SK-N-SH (cell line): ENCODE results near the gene PWWP2B. TPM values are rescaled to one million over a fixed set of nuclear protein-coding genes. Genes with fewer than 3 reads are reported as not detected.

ENCODE experiments used
- CTCF ChIA-PET: fragments of 300-600, 350-600 bp; formaldehyde crosslinking; extraction: SDS; loops from one replicate; lab custom pipeline; 2021; lab: Yijun Ruan, JAX
- POLR2A ChIA-PET: fragments of 350-600 bp; sonication (Branson Sonifier 250); formaldehyde crosslinking; extraction: SDS; loops from one replicate; lab custom pipeline; 2020; ENCODE audit warnings: antibody characterized with exemption, inconsistent platforms; lab: Yijun Ruan, JAX
- DNase-seq: peaks from one replicate; pipeline ENCODE4 v3.0.0; 2012
- H2AFZ ChIP-seq: fragments of 200-600 bp; sonication (generic); 2 replicates; pipeline ENCODE4 v1.8.1; 2016; ENCODE audit warnings: antibody characterized with exemption, mild to moderate bottlenecking, low read depth
- H3F3A ChIP-seq: fragments of 200-600 bp; sonication (generic); replicated peaks from 2 replicates; pipeline ENCODE3; 2016; ENCODE audit warnings: antibody characterized with exemption, mild to moderate bottlenecking; ENCODE audit not compliant: insufficient read depth
- H3K27ac ChIP-seq, 2 experiments: fragments of 200-500 bp in 1 of 2; fragments of 200-600 bp in 1 of 2; sonication (Bioruptor generic) in 1 of 2; sonication (generic), shearing (Covaris generic) in 1 of 2; 2 replicates each; pipeline versions ENCODE4 v1.5.1 to v1.6.1; 2014 to 2016; ENCODE audit warnings: low read depth in 2 of 2, inconsistent platforms in 1 of 2, low read length in 1 of 2, mild to moderate bottlenecking in 1 of 2, mixed read lengths in 1 of 2
- H3K27me3 ChIP-seq: fragments of 200-600 bp; sonication (generic), shearing (Covaris generic); 2 replicates; pipeline ENCODE4 v1.6.1; 2016; ENCODE audit warnings: mixed run types; ENCODE audit not compliant: insufficient read depth
- H3K36me3 ChIP-seq, 2 experiments: fragments of 200-500 bp in 1 of 2; fragments of 200-600 bp in 1 of 2; sonication (Bioruptor generic) in 1 of 2; sonication (generic) in 1 of 2; replicated peaks in 1 of 2; 2 replicates each; pipeline versions ENCODE3 to v1.5.1; 2014 to 2016; ENCODE audit warnings: low read length in 1 of 2, mild to moderate bottlenecking in 1 of 2; ENCODE audit not compliant: insufficient read depth in 2 of 2, control insufficient read depth in 1 of 2
- H3K4me1 ChIP-seq, 2 experiments: fragments of 200-500 bp in 1 of 2; fragments of 200-600 bp in 1 of 2; sonication (Bioruptor generic) in 1 of 2; sonication (generic), shearing (Covaris generic) in 1 of 2; 2 replicates each; pipeline versions ENCODE4 v1.5.1 to v1.6.1; 2014 to 2016; ENCODE audit warnings: low read depth in 1 of 2, low read length in 1 of 2, mixed run types in 1 of 2; ENCODE audit not compliant: insufficient read depth in 2 of 2, control insufficient read depth in 1 of 2
- H3K4me2 ChIP-seq: fragments of 200-600 bp; sonication (generic), shearing (Covaris generic); 2 replicates; pipeline ENCODE4 v1.6.1; 2017; ENCODE audit warnings: mixed run types
- H3K4me3 ChIP-seq, 2 experiments: fragments of 200-500 bp in 1 of 2; fragments of 200-600 bp in 1 of 2; sonication (Bioruptor generic) in 1 of 2; sonication (generic), shearing (Covaris generic) in 1 of 2; 2 replicates each; pipeline versions ENCODE4 v1.5.1 to v1.8.1; 2014 to 2016; ENCODE audit warnings: low read depth in 2 of 2, inconsistent platforms in 1 of 2, low read length in 1 of 2, mild to moderate bottlenecking in 1 of 2, mixed read lengths in 1 of 2, moderate library complexity in 1 of 2
- H3K79me2 ChIP-seq: fragments of 200-600 bp; sonication (generic); 2 replicates; pipeline ENCODE4 v1.8.1; 2017; ENCODE audit warnings: mild to moderate bottlenecking; ENCODE audit not compliant: insufficient read depth
- H3K9ac ChIP-seq: fragments of 200-600 bp; sonication (generic); 2 replicates; pipeline ENCODE4 v1.6.1; 2017; ENCODE audit warnings: mixed run types
- H3K9me2 ChIP-seq: fragments of 200-600 bp; sonication (generic); 2 replicates; pipeline ENCODE4 v1.6.1; 2017; ENCODE audit warnings: mixed run types
- H3K9me3 ChIP-seq: fragments of 200-600 bp; sonication (generic); 2 replicates; pipeline ENCODE4 v1.6.1; 2017; ENCODE audit warnings: mixed run types, mild to moderate bottlenecking, moderate library complexity
- H4K20me1 ChIP-seq: fragments of 200-600 bp; sonication (generic); 2 replicates; pipeline ENCODE4 v1.6.1; 2017; ENCODE audit warnings: mild to moderate bottlenecking, mixed run types; ENCODE audit not compliant: insufficient read depth
- CTCF ChIP-seq: fragments of 200-600 bp; sonication (generic); IDR thresholded peaks from 2 replicates; pipeline ENCODE4 v1.6.1; 2017; ENCODE audit warnings: antibody characterized with exemption, mild to moderate bottlenecking, moderate library complexity
- EP300 ChIP-seq, 2 experiments: IDR thresholded peaks; 2 replicates each; pipeline versions ENCODE4 v1.4.0 to v1.6.1; 2012; ENCODE audit warnings: borderline replicate concordance in 1 of 2, low read depth in 1 of 2, low read length in 1 of 2
- JUND ChIP-seq: IDR thresholded peaks from 2 replicates; pipeline ENCODE4 v1.4.0; 2012
- MEF2A ChIP-seq: IDR thresholded peaks from 2 replicates; pipeline ENCODE4 v1.4.0; 2012; ENCODE audit warnings: low read depth, borderline replicate concordance
- NRF1 ChIP-seq: IDR thresholded peaks from 2 replicates; pipeline ENCODE4 v1.6.1; 2012; ENCODE audit warnings: low read depth, mild to moderate bottlenecking, low read length
- RAD21 ChIP-seq: IDR thresholded peaks from 2 replicates; pipeline ENCODE4 v1.6.1; 2012; ENCODE audit warnings: mild to moderate bottlenecking, low read length
- RFX5 ChIP-seq: IDR thresholded peaks from 2 replicates; pipeline ENCODE4 v1.6.1; 2012; ENCODE audit warnings: mild to moderate bottlenecking, improper control_type of control experiment, low read length
- SIN3A ChIP-seq: IDR thresholded peaks from 2 replicates; pipeline ENCODE4 v1.6.1; 2012; ENCODE audit warnings: low read depth, mild to moderate bottlenecking, low read length, moderate library complexity, borderline replicate concordance
- SMC3 ChIP-seq: IDR thresholded peaks from 2 replicates; pipeline ENCODE4 v1.6.1; 2012; ENCODE audit warnings: low read depth, low read length, improper control_type of control experiment
- TCF12 ChIP-seq: IDR thresholded peaks from 2 replicates; pipeline ENCODE4 v1.4.0; 2012
- YY1 ChIP-seq: IDR thresholded peaks from 2 replicates; pipeline ENCODE4 v1.4.0; 2012; ENCODE audit warnings: low read depth, mild to moderate bottlenecking
- WGBS: methylation state at CpG from one replicate; pipeline ENCODE4 v1.1.6; 2017; ENCODE audit warnings: low lambda C conversion rate; 5-methylcytosine and 5-hydroxymethylcytosine counted together
- polyA plus RNA-seq, 3 experiments: library from polyadenylated mRNA; depleted of rRNA; stranded (reverse); fragments of >200 nt; gene quantifications; 2 replicates each; pipeline ENCODE4 v1.2.3, GENCODE V29; 2012
- TF ChIP-seq, protein P1 (sequence below): IDR thresholded peaks from 2 replicates; pipeline ENCODE4 v1.4.0; 2012; ENCODE audit warnings: low read depth, borderline replicate concordance
- TF ChIP-seq, protein P2 (sequence below): IDR thresholded peaks from 2 replicates; pipeline ENCODE4; 2012

Gene PWWP2B
- polyA plus RNA-seq, 1 of the 3 experiments (the other 2 are of a cell fraction) = 2.4 TPM

DNA sequence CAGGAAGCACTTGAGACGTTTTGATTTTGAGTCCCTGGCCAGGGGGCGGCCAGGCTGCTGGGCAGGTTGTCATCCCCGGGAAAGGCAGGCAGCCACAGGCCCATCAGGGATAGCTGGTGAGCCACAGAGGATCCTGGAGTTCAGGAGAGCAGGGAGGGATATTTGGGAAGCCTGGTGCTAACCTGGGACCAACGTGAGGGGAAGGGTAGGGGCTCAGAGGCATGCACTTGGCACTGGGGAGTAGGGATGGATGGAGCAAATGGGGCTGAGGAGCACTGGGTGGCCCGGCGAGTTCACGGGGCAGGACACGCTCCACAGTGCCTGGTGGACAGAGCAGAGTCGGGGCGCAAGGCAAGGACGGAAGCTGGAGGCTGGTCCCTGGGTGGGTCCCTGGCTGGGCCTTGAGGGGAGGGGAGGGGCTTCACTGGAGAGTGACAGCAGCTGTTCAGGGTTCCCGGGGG lies 34.8 kb upstream of the PWWP2B start:
- POLR2A ChIA-PET = no interaction called here
- no peaks in the 10 kb centered on the region for H3K79me2 ChIP-seq

More for the DNA sequence above, 34.8 kb upstream of the PWWP2B start:
- H3F3A ChIP-seq = no peaks in the 10 kb centered on the region
- TF ChIP-seq TCF12 (no peak), RFX5 (no peak), SMC3 (no peak), MEF2A (no peak), YY1 (no peak), EP300 (IDR thresholded peaks at IDR 0.05; ENCODE audit: borderline replicate concordance in 1 of 2, low read depth in 1 of 2, low read length in 1 of 2) (no peak), CTCF (no peak), RAD21 (no peak), JUND (no peak), NRF1 (no peak), SIN3A (no peak)
- TF ChIP-seq, protein P1, sequence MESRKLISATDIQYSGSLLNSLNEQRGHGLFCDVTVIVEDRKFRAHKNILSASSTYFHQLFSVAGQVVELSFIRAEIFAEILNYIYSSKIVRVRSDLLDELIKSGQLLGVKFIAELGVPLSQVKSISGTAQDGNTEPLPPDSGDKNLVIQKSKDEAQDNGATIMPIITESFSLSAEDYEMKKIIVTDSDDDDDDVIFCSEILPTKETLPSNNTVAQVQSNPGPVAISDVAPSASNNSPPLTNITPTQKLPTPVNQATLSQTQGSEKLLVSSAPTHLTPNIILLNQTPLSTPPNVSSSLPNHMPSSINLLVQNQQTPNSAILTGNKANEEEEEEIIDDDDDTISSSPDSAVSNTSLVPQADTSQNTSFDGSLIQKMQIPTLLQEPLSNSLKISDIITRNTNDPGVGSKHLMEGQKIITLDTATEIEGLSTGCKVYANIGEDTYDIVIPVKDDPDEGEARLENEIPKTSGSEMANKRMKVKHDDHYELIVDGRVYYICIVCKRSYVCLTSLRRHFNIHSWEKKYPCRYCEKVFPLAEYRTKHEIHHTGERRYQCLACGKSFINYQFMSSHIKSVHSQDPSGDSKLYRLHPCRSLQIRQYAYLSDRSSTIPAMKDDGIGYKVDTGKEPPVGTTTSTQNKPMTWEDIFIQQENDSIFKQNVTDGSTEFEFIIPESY = no peak
- TF ChIP-seq, protein P2, sequence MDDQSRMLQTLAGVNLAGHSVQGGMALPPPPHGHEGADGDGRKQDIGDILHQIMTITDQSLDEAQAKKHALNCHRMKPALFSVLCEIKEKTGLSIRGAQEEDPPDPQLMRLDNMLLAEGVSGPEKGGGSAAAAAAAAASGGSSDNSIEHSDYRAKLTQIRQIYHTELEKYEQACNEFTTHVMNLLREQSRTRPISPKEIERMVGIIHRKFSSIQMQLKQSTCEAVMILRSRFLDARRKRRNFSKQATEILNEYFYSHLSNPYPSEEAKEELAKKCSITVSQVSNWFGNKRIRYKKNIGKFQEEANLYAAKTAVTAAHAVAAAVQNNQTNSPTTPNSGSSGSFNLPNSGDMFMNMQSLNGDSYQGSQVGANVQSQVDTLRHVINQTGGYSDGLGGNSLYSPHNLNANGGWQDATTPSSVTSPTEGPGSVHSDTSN = no peak
- no peaks in the 10 kb centered on the region for H3K9me3 ChIP-seq
- H3K36me3 ChIP-seq = peaks cover 8 to 16% of the 10 kb centered on the region in 2 experiments
- H4K20me1 ChIP-seq = no peaks in the 10 kb centered on the region
- no peak overlapping the region for H3K4me2 ChIP-seq
- H3K27me3 ChIP-seq = no peaks in the 10 kb centered on the region
- H3K9me2 ChIP-seq = no peaks in the 10 kb centered on the region
- no peaks in the 10 kb centered on the region for H3K4me1 ChIP-seq
- H3K27ac ChIP-seq = no peak overlapping the region
- 79% methylated on average over 6 of the region's 12 CpGs for WGBS
- CTCF ChIA-PET = interaction anchor here (1.0 to 3.5 kb wide), 5 partner anchors 9 to 140 kb away, joined by 3 to 31 read pairs (median 4); no protein-coding TSS in a partner anchor
- H2AFZ ChIP-seq = no peak overlapping the region
- no peak for DNase-seq
- H3K9ac ChIP-seq = no peak overlapping the region
- H3K4me3 ChIP-seq = no peak overlapping the region
